OCI-LY7 (cell line): Measurements from ENCODE around the gene ARID4A.

Experiments used
- EZH2phosphoT487 ChIP-seq: fragments of 200-600 bp; sonication (generic); IDR thresholded peaks from 2 replicates; pipeline ENCODE4 v1.6.1; 2018; ENCODE audit warnings: low read depth, borderline replicate concordance, mild to moderate bottlenecking, mixed run types, antibody characterized with exemption, low read length, moderate library complexity, mixed read lengths
- TF ChIP-seq, protein P1 (sequence below): fragments of 200-600 bp; sonication (generic); conservative IDR thresholded peaks from 2 replicates; pipeline ENCODE4 v1.5.1; 2014; ENCODE audit warnings: mild to moderate bottlenecking, antibody characterized with exemption, low read length, moderate library complexity, mixed read lengths

DNA sequence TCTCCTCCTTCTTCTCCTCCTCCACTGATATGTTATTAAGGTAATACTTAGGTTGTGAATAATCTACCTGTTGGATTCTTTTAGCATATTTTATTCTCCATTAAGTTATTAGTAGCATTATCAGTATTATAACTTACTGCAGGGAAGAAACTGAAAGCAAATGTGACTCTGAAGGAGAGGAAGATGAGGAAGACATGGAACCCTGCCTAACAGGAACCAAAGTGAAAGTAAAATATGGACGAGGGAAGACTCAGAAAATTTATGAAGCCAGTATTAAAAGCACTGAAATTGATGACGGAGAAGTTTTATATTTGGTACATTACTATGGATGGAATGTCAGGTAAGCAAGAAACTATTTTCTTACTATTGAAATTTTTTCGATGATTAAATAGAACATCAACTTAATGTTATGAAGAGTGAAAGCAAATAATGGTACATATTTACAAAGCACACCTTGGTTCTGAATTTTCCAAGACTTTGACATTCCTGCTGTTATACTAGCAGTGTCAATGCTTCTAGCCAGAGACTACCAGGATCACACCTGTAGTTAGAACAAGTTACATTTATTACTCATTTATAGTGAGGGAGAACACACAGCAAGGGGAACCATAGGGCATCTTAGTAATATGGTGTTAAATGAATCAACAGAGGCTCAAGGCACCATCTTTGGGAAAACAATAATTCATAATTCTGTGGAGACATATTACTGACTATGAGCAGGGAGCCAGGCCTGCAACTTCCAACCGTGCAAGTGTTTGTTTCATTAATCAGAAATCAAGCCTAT is 55.4 kb downstream of the ARID4A start:
- TF ChIP-seq EZH2phosphoT487: no peak
- TF ChIP-seq, protein P1, sequence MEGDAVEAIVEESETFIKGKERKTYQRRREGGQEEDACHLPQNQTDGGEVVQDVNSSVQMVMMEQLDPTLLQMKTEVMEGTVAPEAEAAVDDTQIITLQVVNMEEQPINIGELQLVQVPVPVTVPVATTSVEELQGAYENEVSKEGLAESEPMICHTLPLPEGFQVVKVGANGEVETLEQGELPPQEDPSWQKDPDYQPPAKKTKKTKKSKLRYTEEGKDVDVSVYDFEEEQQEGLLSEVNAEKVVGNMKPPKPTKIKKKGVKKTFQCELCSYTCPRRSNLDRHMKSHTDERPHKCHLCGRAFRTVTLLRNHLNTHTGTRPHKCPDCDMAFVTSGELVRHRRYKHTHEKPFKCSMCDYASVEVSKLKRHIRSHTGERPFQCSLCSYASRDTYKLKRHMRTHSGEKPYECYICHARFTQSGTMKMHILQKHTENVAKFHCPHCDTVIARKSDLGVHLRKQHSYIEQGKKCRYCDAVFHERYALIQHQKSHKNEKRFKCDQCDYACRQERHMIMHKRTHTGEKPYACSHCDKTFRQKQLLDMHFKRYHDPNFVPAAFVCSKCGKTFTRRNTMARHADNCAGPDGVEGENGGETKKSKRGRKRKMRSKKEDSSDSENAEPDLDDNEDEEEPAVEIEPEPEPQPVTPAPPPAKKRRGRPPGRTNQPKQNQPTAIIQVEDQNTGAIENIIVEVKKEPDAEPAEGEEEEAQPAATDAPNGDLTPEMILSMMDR: no peak
